ENCODE data around the gene JRKL. TPM values are rescaled to one million over a fixed set of nuclear protein-coding genes. Genes with fewer than 3 reads are reported as not detected.

JRKL gene
- total RNA-seq, 4 donors from 2014 or later = 2.4 to 27.7 (median 7.5) TPM

DNA sequence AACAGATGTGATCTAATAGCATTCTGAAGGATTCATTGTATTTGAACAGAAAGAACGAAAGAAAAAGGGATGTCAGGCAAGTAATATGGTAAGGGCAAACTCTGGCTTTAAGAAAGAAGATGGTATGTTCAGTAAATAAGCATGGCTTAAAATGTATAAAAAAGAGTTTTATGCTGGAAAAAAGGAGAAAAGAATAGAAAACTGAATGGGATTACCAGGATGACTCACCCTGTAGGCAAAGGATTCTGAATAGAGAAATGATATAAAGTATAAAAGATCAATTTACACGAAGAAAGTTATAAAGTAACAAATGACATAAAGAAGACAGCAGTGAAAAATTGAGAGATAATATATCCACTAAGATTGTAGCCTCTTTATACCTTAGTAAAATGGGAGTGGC, 4.6 kb upstream of the JRKL start:
- intact Hi-C loops (cut with DNase I; ENCODE audit: low total_unique reads) = no loop called here
- no peak for TF ChIP-seq POLR2A (IDR thresholded peaks at IDR 0.05)

DNA sequence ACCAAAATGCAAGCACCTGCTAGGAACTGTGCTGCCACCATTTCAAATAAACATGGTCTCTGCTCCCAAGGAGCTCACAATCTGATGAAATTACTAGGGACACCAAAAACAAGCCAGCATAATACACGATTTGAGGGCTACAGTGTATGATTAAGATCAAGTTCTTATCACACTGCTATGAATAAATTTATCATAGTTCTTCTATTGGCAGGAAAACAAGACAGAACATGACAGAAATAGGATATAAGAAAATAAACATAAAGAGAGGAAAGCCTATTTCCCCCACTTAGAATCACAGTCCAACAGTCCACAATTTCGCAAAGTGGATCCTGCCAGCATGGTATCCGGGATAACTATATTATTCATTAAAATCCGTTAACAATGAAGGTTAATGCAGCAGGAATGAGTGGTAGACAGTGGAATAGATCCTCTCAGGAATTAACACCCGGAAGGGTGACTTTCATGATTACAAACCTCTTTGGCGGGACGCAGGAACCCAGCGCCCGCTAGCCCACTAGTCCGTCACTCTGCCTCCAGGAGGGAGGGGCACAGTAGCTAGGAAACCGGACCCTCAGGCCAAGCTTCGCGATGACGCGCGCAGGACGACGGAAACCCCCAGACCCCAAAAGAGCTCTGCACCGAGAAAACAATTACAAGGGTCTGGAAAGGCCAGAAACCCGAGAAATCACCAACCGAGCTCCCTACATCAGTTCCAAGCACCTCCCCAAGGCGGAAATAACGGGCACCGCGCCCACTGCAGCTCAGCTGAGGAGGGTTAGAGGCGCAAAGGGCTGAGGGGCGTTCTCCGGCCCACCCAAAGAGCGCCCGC, 708 bp upstream of the JRKL start:
- peak overlapping the region; percentile 79 to 87 for H3K27ac ChIP-seq
- H3K9me3 ChIP-seq = no peaks in the 10 kb centered on the region
- H3K27me3 ChIP-seq = no peaks in the 10 kb centered on the region
- no peaks in the 10 kb centered on the region for H3K36me3 ChIP-seq
- TF ChIP-seq CTCF (IDR thresholded peaks at IDR 0.05) (peak in 1 of 4 experiments; percentile 8), POLR2A (IDR thresholded peaks at IDR 0.05) (no peak)
- DNase-seq = no peak
- intact Hi-C loops (cut with DNase I; ENCODE audit: low total_unique reads) = no loop called here
- peak overlapping the region; percentile 83 to 95 for H3K4me3 ChIP-seq
- H3K4me1 ChIP-seq = no peaks in the 10 kb centered on the region

More for the DNA sequence above, 4.6 kb upstream of the JRKL start:
- H3K4me3 ChIP-seq = no peak overlapping the region
- H3K27ac ChIP-seq = no peak overlapping the region
- H3K36me3 ChIP-seq = no peaks in the 10 kb centered on the region
- no peaks in the 10 kb centered on the region for H3K4me1 ChIP-seq
- H3K27me3 ChIP-seq = no peaks in the 10 kb centered on the region
- no peak for DNase-seq
- no peaks in the 10 kb centered on the region for H3K9me3 ChIP-seq

- no peak for DNase-seq
- Histone ChIP-seq H3K36me3 (no peaks in the 10 kb centered on the region), H3K4me1 (no peaks in the 10 kb centered on the region), H3K27me3 (no peaks in the 10 kb centered on the region), H3K4me3 (peak overlapping the region; percentile 83 to 95), H3K9me3 (no peaks in the 10 kb centered on the region), H3K27ac (peak overlapping the region; percentile 79 to 87)
- intact Hi-C loops (cut with DNase I; ENCODE audit: low total_unique reads) = no loop called here
- no peak for TF ChIP-seq POLR2A (IDR thresholded peaks at IDR 0.05)
- no peak for TF ChIP-seq CTCF (IDR thresholded peaks at IDR 0.05)
These were observed 627 bp downstream of the JRKL start for GRCh38 chr11:96390488-96390792.

DNA sequence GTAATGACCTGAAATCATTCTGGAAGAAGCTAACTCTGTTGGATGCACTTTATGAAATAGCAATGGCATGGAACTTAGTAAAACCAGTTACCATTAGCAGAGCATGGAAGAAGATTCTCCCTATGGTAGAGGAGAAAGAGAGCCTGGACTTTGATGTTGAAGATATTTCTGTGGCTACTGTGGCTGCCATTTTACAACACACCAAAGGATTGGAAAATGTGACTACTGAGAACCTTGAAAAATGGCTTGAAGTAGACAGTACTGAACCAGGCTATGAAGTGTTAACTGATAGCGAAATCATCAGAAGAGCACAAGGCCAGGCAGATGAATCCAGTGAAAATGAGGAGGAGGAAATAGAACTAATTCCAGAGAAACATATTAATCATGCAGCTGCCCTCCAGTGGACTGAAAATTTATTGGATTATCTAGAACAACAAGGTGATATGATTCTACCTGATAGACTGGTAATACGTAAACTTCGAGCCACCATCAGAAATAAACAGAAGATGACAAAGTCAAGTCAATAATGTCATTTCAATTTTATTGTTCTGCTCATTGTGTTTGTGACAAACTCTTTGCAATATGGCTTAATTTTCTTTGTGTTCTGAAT, 2.0 kb downstream of the JRKL start:
- no peak for TF ChIP-seq CTCF (IDR thresholded peaks at IDR 0.05)
- no peak for TF ChIP-seq POLR2A (IDR thresholded peaks at IDR 0.05)
- Histone ChIP-seq H3K4me3 (no peak overlapping the region), H3K9me3 (no peaks in the 10 kb centered on the region), H3K36me3 (no peaks in the 10 kb centered on the region), H3K4me1 (no peaks in the 10 kb centered on the region), H3K27me3 (no peaks in the 10 kb centered on the region), H3K27ac (no peak overlapping the region)
- intact Hi-C loops (cut with DNase I; ENCODE audit: low total_unique reads) = no loop called here
- DNase-seq = no peak

DNA sequence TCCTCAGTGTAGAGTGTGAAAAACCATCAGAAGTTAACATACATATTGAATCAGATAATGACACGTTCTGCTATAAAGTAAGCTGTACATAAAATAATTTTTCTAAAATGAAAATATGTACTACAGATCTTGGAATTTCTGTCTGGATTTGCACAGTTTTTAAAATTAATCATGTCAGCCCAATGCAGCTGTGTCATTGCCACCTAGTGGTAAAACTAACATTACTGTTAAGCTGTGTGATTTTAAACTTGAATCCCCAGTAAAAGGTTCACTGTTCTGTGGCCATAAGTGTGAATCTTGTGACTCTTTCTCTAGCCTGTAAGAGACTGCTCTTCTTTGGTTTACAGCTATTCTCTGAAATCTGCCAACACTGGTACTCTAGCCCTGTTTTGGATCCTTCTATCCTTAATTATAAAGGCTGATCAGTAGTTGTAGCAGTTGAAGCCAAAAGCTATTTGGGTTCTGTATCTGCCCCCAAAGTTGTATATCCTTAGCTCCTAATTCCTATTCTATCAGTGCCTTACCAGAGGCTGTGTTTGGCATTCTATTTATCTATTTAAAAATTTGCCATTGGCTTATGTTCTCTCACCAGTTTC, 4.0 kb downstream of the JRKL start:
- H3K4me3 ChIP-seq = no peak overlapping the region
- intact Hi-C loops (cut with DNase I; ENCODE audit: low total_unique reads) = no loop called here
- no peaks in the 10 kb centered on the region for H3K27me3 ChIP-seq
- no peaks in the 10 kb centered on the region for H3K4me1 ChIP-seq
- H3K27ac ChIP-seq = no peak overlapping the region
- no peaks in the 10 kb centered on the region for H3K9me3 ChIP-seq
- TF ChIP-seq POLR2A (IDR thresholded peaks at IDR 0.05) = no peak
- TF ChIP-seq CTCF (IDR thresholded peaks at IDR 0.05) = peak; percentile 50 to 59 (median 56)
- H3K36me3 ChIP-seq = no peaks in the 10 kb centered on the region
- DNase-seq = no peak
